ENCODE data around the gene CDH9.
"Not testable (repeated sequence)": the region's sequence is repeated elsewhere in the genome, so short reads cannot be mapped to it uniquely, and the experiment has no call there.

The CDH9 gene

DNA sequence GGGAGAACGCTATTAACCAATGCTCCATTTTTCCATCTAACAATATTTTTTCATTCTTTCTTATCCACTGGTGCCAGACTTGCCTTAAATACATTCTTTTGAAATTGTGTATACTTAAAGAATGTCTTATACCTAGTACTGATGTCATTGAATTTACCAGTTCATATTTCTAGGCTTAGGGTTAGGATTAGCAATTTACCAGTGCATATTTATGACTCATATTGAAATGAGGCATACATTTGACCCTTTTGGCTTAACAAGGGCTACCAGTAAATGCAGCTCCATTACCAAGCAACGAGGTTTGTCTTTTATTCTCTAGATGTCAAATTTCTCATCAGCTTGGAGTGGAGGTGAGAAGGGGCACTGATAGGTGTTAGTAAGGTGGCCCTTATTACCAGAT, 89.5 kb downstream of the CDH9 start:
- DNase-seq: no peak

DNA sequence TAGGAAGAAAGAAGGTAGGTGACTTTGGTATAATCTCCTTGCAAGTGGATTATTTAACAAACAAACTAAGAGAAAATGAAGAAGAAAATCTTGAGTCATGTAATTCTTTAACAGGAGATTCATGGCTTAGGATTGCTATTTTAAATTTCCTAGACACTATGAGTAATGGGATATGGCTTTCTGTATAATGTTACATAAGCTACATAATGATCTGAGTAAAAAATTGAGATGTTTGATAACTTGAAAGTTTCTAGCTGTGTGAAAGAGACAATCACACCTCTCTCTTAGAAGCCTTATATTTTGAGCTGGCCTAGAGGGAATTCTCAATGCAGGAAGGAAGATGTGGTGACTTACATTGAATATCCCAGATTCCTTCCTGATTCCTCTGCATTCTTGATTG, 92.5 kb downstream of the CDH9 start:
- DNase-seq: no peak

DNA sequence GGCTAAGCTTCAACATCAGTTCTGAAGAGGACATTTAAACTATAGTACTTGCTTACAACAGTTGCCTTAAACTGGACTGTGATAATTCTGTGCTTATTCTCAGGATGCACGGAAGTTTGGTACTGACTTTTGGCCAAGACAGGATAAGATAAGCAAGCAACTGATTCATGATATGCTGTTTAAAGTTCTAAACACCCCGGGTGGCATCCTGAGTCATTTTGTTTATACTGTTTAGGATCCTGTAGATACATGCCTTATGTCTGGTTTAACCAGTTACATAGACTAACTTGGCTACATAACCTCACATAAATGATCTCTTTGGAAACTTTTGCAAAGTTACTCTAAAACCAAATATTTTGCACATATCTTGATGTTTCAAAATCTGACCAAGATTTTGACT, 95.9 kb downstream of the CDH9 start:
- DNase-seq: no peak

DNA sequence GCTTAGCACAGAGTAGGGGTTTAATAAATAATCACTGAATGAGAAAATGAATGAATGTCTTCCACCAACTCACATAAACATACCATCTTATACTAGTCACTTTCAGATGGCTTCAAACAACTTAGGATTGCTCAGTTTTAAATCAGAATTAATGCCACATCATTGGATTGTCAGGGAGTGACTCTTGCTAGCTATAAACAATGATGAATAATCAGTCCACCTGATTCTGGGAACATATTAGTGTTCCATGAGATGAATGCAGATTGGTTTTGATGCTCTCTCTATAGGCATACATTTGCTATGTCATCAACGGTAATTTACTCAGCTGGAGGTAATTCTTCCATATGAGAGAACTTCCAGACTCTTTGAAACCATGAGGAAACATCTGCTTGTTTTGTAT, 97.4 kb downstream of the CDH9 start:
- DNase-seq: no peak

- no peak for DNase-seq
Observed at GRCh38 chr5:26932238-26932637, 106.1 kb downstream of the CDH9 start.

- DNase-seq: no peak
Observed at GRCh38 chr5:26921439-26921838, 116.9 kb downstream of the CDH9 start.

DNA sequence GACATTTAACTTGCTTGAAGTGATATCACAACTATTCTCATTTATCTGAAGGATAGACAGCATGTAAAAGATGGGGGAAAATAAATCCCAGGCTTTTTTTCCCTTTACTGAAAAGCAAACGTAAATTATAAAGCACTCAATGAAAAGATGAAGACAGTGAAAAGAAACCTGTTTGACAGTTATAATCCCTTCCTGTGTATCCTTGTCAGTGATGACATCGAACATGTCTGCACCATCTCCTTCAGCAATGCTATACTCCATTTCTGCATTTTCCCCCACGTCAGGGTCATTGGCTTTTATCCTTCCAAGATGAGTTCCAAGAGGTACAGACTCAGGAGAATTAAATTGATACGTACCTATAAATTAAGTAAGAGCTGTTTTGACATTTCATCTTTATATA, 134.9 kb downstream of the CDH9 start:
- DNase-seq: no peak

GRCh38 chr5:26894719-26895263, 143.6 kb downstream of the CDH9 start:
- no peak for DNase-seq

DNA sequence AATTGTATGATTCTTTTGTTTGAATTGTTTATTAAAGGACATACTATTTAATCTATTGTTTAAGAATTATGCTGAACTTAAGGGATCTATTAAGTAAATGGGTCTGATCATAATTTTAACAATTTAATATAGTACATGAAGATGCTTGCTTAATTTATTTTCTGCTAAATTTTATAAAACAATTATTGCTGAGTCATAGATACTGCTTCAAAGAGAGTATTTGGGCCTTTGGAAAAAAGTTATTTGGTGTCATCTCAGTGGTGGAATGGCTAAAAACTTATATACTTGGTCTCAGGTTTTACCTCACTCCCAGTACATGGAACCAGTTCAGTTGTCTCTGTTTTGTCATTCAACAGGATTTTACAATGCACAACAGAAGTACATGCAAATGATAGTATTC, 145.3 kb downstream of the CDH9 start:
- no peak for DNase-seq

GRCh38 chr5:26889815-26890214, 148.6 kb downstream of the CDH9 start:
- no peak for DNase-seq

DNA sequence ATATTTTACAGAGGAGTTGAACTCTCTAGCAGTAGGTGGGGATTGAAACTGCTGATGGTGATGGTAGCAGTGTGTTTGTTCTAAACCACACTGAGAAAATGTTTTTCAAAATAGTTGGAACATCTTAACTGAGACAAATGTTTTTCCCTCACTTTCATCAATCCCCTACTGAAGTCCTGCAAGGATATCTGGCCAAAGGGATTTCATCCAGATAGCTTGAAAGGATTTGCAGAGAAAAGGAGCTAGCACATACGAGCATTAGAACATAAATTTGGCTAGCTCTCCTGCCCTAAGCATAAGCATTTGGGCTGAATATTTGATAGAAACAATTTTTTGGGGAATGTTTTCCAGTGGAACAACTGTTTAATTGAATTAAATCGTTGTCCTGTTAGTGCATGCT, 153.9 kb downstream of the CDH9 start:
- no peak for DNase-seq

GRCh38 chr5:26883375-26883774, 155.0 kb downstream of the CDH9 start:
- no peak for DNase-seq

- no peak for DNase-seq
Observed at GRCh38 chr5:26881901-26882300, 156.5 kb downstream of the CDH9 start.

- no peak for DNase-seq
Observed at GRCh38 chr5:26877154-26877553, 161.2 kb downstream of the CDH9 start.

- no peak for DNase-seq
Observed at GRCh38 chr5:26872337-26872736, 166.0 kb downstream of the CDH9 start.

DNA sequence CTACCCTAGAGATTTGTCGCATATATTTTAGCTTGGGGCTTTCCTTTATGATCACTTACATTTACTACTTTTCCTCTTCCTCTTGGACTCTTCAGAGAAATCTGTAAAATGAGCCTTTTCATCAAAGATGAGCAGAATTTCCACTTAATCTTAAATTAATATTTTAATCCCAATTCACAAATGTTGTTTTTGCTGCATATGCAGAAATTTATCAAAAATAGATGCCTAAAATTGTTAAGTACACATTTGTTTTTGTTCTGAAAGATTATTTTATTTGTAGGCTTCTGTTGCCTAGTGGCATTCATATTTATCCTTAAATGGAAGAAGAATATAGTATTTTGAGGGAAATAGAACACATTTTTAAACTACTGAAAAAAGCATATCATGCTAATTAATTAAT, 168.6 kb downstream of the CDH9 start:
- DNase-seq: no peak

GRCh38 chr5:26868504-26868903, 169.9 kb downstream of the CDH9 start:
- DNase-seq: no peak

GRCh38 chr5:26864061-26864460, 174.3 kb downstream of the CDH9 start:
- no peak for DNase-seq

GRCh38 chr5:26856238-26856637, 182.1 kb downstream of the CDH9 start:
- no peak for DNase-seq

- DNase-seq: not testable (repeated sequence)
Observed at GRCh38 chr5:26852450-26852849, 185.9 kb downstream of the CDH9 start.

DNA sequence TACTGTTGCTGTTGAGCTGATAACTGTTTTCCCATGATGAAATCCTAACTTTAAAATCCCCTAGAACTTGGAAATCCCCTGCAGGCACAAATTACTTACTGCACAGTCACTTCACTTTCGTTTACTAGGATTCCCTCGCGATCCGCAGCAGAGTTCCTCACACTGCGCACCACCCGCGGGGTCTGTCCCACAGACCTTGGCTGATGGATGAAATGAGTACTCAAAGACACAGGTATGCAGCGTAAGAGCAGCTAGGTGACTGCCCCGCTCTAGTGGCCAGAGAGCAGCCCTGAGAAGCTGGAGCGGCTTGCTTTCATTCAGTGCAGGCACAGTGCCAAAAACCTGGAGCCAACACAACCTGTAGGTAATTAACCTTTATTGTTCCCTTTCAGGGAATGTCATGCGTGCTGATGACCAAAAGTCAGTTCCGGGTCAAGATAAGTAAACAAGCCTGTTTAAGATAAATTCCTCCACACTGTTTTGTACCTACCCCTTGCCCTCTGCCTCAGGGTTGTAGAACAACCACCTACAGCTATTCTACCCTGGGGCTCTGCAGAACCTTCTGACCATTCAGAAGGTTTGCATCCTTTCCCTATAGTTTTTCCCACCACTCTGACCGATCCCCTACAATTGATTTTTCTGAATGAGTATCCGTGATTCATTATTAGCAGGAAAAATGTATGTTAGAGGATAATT, 191.2 kb downstream of the CDH9 start:
- DNase-seq: no peak

GRCh38 chr5:26843677-26844076, 194.7 kb downstream of the CDH9 start:
- no peak for DNase-seq

DNA sequence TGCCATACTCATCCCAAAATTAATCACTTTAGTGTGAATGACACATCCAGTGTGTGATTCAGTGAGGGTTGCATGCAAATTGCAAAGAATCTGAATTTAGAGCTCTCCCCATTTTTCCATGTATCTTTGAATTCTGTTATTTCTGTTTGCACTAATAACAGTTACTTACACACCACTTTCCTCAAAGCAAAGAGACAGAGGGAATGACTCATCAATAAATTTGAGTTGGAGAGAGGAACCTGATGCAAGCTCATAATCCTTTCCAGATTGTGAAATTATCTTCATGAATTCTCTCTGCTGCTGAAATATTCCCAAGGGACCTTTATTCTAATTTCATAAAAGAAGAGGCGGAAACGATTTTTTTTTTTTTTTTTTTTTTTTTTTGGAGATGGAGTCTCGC, 204.8 kb downstream of the CDH9 start:
- no peak for DNase-seq
